Liver (tissue), 9 donors: ENCODE measurements around the gene FAM72C. TPM values are rescaled to one million over a fixed set of nuclear protein-coding genes. Genes with fewer than 3 reads are reported as not detected.
"Not testable (repeated sequence)": the region's sequence is repeated elsewhere in the genome, so short reads cannot be mapped to it uniquely, and the experiment has no call there.

Experiments used
- DNase-seq: peaks from one replicate; pipeline ENCODE4 v3.0.0-alpha.2; 2017; ENCODE audit warnings: low spot score
- H3K27ac ChIP-seq, 2 donors: one replicate each; pipeline ENCODE4 v1.7.0; 2013; ENCODE audit warnings: inconsistent platforms in 2 of 2, low read length in 2 of 2, control low read depth in 1 of 2, low read depth in 1 of 2, mild to moderate bottlenecking in 1 of 2
- H3K27me3 ChIP-seq, 4 donors: one replicate each; pipeline versions ENCODE4 v1.6.1 to v1.7.0; 2013; ENCODE audit warnings: low read length in 3 of 4, inconsistent platforms in 1 of 4, mild to moderate bottlenecking in 1 of 4, moderate library complexity in 1 of 4; ENCODE audit not compliant: control insufficient read depth in 4 of 4, insufficient read depth in 4 of 4
- H3K36me3 ChIP-seq, 4 donors: one replicate each; pipeline versions ENCODE4 v1.6.1 to v1.7.0; 2013; ENCODE audit warnings: low read length in 3 of 4, mild to moderate bottlenecking in 3 of 4, low read depth in 1 of 4, moderate library complexity in 1 of 4; ENCODE audit not compliant: control insufficient read depth in 4 of 4, insufficient read depth in 3 of 4
- H3K4me1 ChIP-seq, 4 donors: one replicate each; pipeline versions ENCODE4 v1.6.1 to v1.7.0; 2013; ENCODE audit warnings: low read length in 3 of 4, mild to moderate bottlenecking in 3 of 4, moderate library complexity in 1 of 4; ENCODE audit not compliant: control insufficient read depth in 4 of 4, insufficient read depth in 4 of 4
- H3K4me3 ChIP-seq, 3 donors: one replicate each; pipeline versions ENCODE4 v1.6.1 to v1.7.0; 2013; ENCODE audit warnings: low read length in 3 of 3, control low read depth in 1 of 3, low read depth in 1 of 3, mild to moderate bottlenecking in 1 of 3
- H3K9ac ChIP-seq, 2 donors: one replicate each; pipeline ENCODE4 v1.7.0; 2013; ENCODE audit warnings: low read length in 2 of 2, mild to moderate bottlenecking in 2 of 2, moderate library complexity in 2 of 2, control low read depth in 1 of 2, low read depth in 1 of 2
- H3K9me3 ChIP-seq, 4 donors: one replicate each; pipeline versions ENCODE4 v1.6.1 to v1.7.0; 2013; ENCODE audit warnings: low read length in 3 of 4; ENCODE audit not compliant: control insufficient read depth in 4 of 4
- WGBS: extraction: QIAGEN DNeasy Blood & Tissue Kit; methylation state at CpG from one replicate; pipeline ENCODE4 v1.1.7; 2013; 5-methylcytosine and 5-hydroxymethylcytosine counted together
- polyA plus RNA-seq, 2 donors: library from polyadenylated mRNA; stranded (reverse) in 1 of 2; unstranded in 1 of 2; fragments of 200-250 nt in 1 of 2; fragments of >200 nt in 1 of 2; fragmentation: Nextera tagmentation in 1 of 2; extraction: Ambion mirVana in 1 of 2; gene quantifications; one replicate each; pipeline versions ENCODE4 v1.2.1 to v1.2.3, GENCODE V29; 2013 to 2015
- total RNA-seq, 2 donors: library from RNA; depleted of rRNA; stranded (reverse); fragments of >200 nt; gene quantifications; one replicate each; pipeline ENCODE4 v1.2.3, GENCODE V29; 2014
- donor health status: healthy.
- donor health status: healthy.
- donor health status: healthy.
- donor health status: healthy.
- donor health status: healthy.

Gene FAM72C
- total RNA-seq (10 to 100 TPM in 1 of 2 donors, not detected in 1; 12.2 TPM), polyA plus RNA-seq (under 1 TPM; 0.13 to 0.32 TPM)

- no CpG with 5 or more reads among the region's 48 CpGs for WGBS
- not testable (repeated sequence) for H3K4me1 ChIP-seq
Observed at GRCh38 chr1:143971924-143972700, at the start of gene FAM72C. TSS of gene FAM72C (minus strand) at chr1:143971986. CDS start at chr1:143971141, 845 bp downstream.

GRCh38 chr1:144020001-144020738, 48.4 kb upstream of the FAM72C start:
- H3K27me3 ChIP-seq, H3K9ac ChIP-seq, H3K9me3 ChIP-seq, H3K4me1 ChIP-seq, H3K4me3 ChIP-seq, H3K27ac ChIP-seq, H3K36me3 ChIP-seq, DNase-seq: not testable (repeated sequence)
- no CpG with 5 or more reads among the region's 3 CpGs for WGBS

More at GRCh38 chr1:143971924-143972700, at the start of gene FAM72C:
- DNase-seq, H3K27ac ChIP-seq, H3K36me3 ChIP-seq, H3K27me3 ChIP-seq, H3K4me3 ChIP-seq, H3K9me3 ChIP-seq, H3K9ac ChIP-seq: not testable (repeated sequence)

- H3K4me3 ChIP-seq, DNase-seq, H3K9me3 ChIP-seq, H3K27me3 ChIP-seq, H3K4me1 ChIP-seq, H3K9ac ChIP-seq, H3K36me3 ChIP-seq, H3K27ac ChIP-seq: not testable (repeated sequence)
- WGBS: no CpG with 5 or more reads among the region's 2 CpGs
Observed at GRCh38 chr1:144019101-144019500, 47.3 kb upstream of the FAM72C start.

GRCh38 chr1:144015180-144015966, 43.6 kb upstream of the FAM72C start:
- not testable (repeated sequence) for H3K9ac ChIP-seq, H3K27ac ChIP-seq, H3K9me3 ChIP-seq, H3K4me3 ChIP-seq, H3K27me3 ChIP-seq, H3K4me1 ChIP-seq, H3K36me3 ChIP-seq, DNase-seq
- 76% methylated on average over 2 of the region's 8 CpGs for WGBS

GRCh38 chr1:144014528-144014927, 42.7 kb upstream of the FAM72C start:
- H3K36me3 ChIP-seq, H3K9ac ChIP-seq, DNase-seq, H3K9me3 ChIP-seq, H3K4me1 ChIP-seq, H3K27ac ChIP-seq, H3K4me3 ChIP-seq, H3K27me3 ChIP-seq: not testable (repeated sequence)
- no CpG with 5 or more reads among the region's 3 CpGs for WGBS

GRCh38 chr1:144014121-144014520, 42.3 kb upstream of the FAM72C start:
- WGBS: no CpG with 5 or more reads among the region's 4 CpGs
- DNase-seq, H3K4me3 ChIP-seq, H3K9me3 ChIP-seq, H3K9ac ChIP-seq, H3K27me3 ChIP-seq, H3K27ac ChIP-seq, H3K4me1 ChIP-seq, H3K36me3 ChIP-seq: not testable (repeated sequence)

- DNase-seq: not testable (repeated sequence)
- no CpG with 5 or more reads among the region's 4 CpGs for WGBS
Observed at GRCh38 chr1:144012168-144012733, 40.5 kb upstream of the FAM72C start.

GRCh38 chr1:144009410-144009809, 37.6 kb upstream of the FAM72C start:
- not testable (repeated sequence) for H3K4me3 ChIP-seq, H3K4me1 ChIP-seq, H3K9ac ChIP-seq, H3K27me3 ChIP-seq, H3K36me3 ChIP-seq, DNase-seq, H3K9me3 ChIP-seq, H3K27ac ChIP-seq
- WGBS: no CpG with 5 or more reads among the region's 3 CpGs

More at GRCh38 chr1:144012168-144012733, 40.5 kb upstream of the FAM72C start:
- not testable (repeated sequence) for H3K4me3 ChIP-seq, H3K27ac ChIP-seq, H3K4me1 ChIP-seq, H3K36me3 ChIP-seq, H3K27me3 ChIP-seq, H3K9ac ChIP-seq, H3K9me3 ChIP-seq
